SK-N-SH treated with all-trans-retinoic acid at 6 μM for 48 hours (cell line): ENCODE results near the gene RCAN1.

Source experiments
- ATAC-seq: fragments of 200-7000 bp; cut with Tn5 transposase; 3 replicates; pipeline ENCODE4 v1.9.1; 2020; ENCODE audit warnings: mild to moderate bottlenecking, moderate library complexity
- ARNTL ChIP-seq: fragments of 450-650 bp; formaldehyde crosslinking; IDR thresholded peaks from 2 replicates; pipeline ENCODE4 v1.5.0; 2020; ENCODE audit warnings: low read depth, mild to moderate bottlenecking, moderate library complexity, borderline replicate concordance
- BACH2 ChIP-seq: fragments of 250-450 bp; sonication (Bioruptor Pico); IDR thresholded peaks from 2 replicates; pipeline ENCODE4 v1.9.0; 2021; ENCODE audit warnings: mild to moderate bottlenecking, borderline replicate concordance
- CSDC2 ChIP-seq: fragments of 250-450 bp; sonication (Bioruptor Pico); IDR thresholded peaks from 2 replicates; pipeline ENCODE4 v1.5.0; 2020; ENCODE audit warnings: mild to moderate bottlenecking, moderate library complexity
- CSRNP3 ChIP-seq: fragments of 250-450 bp; sonication (Bioruptor Pico); IDR thresholded peaks from 2 replicates; pipeline ENCODE4 v1.5.1; 2021; ENCODE audit warnings: mild to moderate bottlenecking, moderate library complexity
- ESRRG ChIP-seq: fragments of 250-450 bp; sonication (Bioruptor Pico); IDR thresholded peaks from 2 replicates; pipeline ENCODE4 v1.6.1; 2021; ENCODE audit warnings: mild to moderate bottlenecking
- GLIS3 ChIP-seq: fragments of 250-450 bp; sonication (Bioruptor Pico); IDR thresholded peaks from 2 replicates; pipeline ENCODE4 v1.5.0; 2020; ENCODE audit warnings: mild to moderate bottlenecking, moderate library complexity
- ISL1 ChIP-seq: fragments of 250-450 bp; sonication (Bioruptor Pico); IDR thresholded peaks from 2 replicates; pipeline ENCODE4 v2.1.2; 2022; ENCODE audit warnings: mild to moderate bottlenecking, moderate library complexity
- OSR1 ChIP-seq: fragments of 250-450 bp; sonication (Bioruptor Pico); IDR thresholded peaks from 2 replicates; pipeline ENCODE4 v1.8.0; 2022; ENCODE audit warnings: moderate library complexity, mild to moderate bottlenecking, inconsistent platforms
- PATZ1 ChIP-seq: fragments of 250-450 bp; sonication (Bioruptor Pico); IDR thresholded peaks from 2 replicates; pipeline ENCODE4 v1.8.0; 2020; ENCODE audit warnings: mild to moderate bottlenecking, moderate library complexity, borderline replicate concordance
- POU6F1 ChIP-seq: fragments of 250-450 bp; sonication (Bioruptor Pico); IDR thresholded peaks from 2 replicates; pipeline ENCODE4 v1.8.0; 2021; ENCODE audit warnings: low read depth, mild to moderate bottlenecking, moderate library complexity, borderline replicate concordance
- PPARA ChIP-seq: fragments of 250-450 bp; sonication (Bioruptor Pico); IDR thresholded peaks from 2 replicates; pipeline ENCODE4 v1.5.0; 2020; ENCODE audit warnings: mild to moderate bottlenecking, borderline replicate concordance
- SNAI2 ChIP-seq: fragments of 250-450 bp; sonication (Bioruptor Pico); IDR thresholded peaks from 2 replicates; pipeline ENCODE4 v1.5.0; 2020; ENCODE audit warnings: mild to moderate bottlenecking, moderate library complexity
- TCF4 ChIP-seq: fragments of 250-450 bp; sonication (Bioruptor Pico); IDR thresholded peaks from 2 replicates; pipeline ENCODE4 v1.8.0; 2021; ENCODE audit warnings: mild to moderate bottlenecking, moderate library complexity, borderline replicate concordance
- TOX ChIP-seq: fragments of 250-450 bp; sonication (Bioruptor Pico); IDR thresholded peaks from 2 replicates; pipeline ENCODE4 v1.8.0; 2021; ENCODE audit warnings: mild to moderate bottlenecking, moderate library complexity, borderline replicate concordance
- ZC3H10 ChIP-seq: fragments of 250-450 bp; sonication (Bioruptor Pico); IDR thresholded peaks from 2 replicates; pipeline ENCODE4 v1.5.1; 2021; ENCODE audit warnings: mild to moderate bottlenecking, moderate library complexity
- ZFP3 ChIP-seq: fragments of 250-450 bp; sonication (Bioruptor Pico); IDR thresholded peaks from 2 replicates; pipeline ENCODE4 v1.5.0; 2020; ENCODE audit warnings: mild to moderate bottlenecking, moderate library complexity
- ZFP30 ChIP-seq: fragments of 450-650 bp; formaldehyde crosslinking; IDR thresholded peaks from 2 replicates; pipeline ENCODE4 v1.5.0; 2022; ENCODE audit warnings: mild to moderate bottlenecking, moderate library complexity
- ZNF70 ChIP-seq: fragments of 450-650 bp; formaldehyde crosslinking; IDR thresholded peaks from 2 replicates; pipeline ENCODE4 v1.5.0; 2020; ENCODE audit warnings: mild to moderate bottlenecking, moderate library complexity
- TF ChIP-seq, protein P1 (sequence below): fragments of 250-450 bp; sonication (Bioruptor Pico); IDR thresholded peaks from 2 replicates; pipeline ENCODE4 v1.5.0; 2020; ENCODE audit warnings: mild to moderate bottlenecking, moderate library complexity
- TF ChIP-seq, protein P2 (sequence below): fragments of 250-450 bp; sonication (Bioruptor Pico); IDR thresholded peaks from 2 replicates; pipeline ENCODE4 v1.5.1; 2020; ENCODE audit warnings: low read depth, mild to moderate bottlenecking, moderate library complexity

The RCAN1 gene

GRCh38 chr21:34534522-34534921 is 80.4 kb downstream of the RCAN1 start (continued):
- TF ChIP-seq CSRNP3 (CRISPR knock-in tag): no peak
- TF ChIP-seq, protein P1, sequence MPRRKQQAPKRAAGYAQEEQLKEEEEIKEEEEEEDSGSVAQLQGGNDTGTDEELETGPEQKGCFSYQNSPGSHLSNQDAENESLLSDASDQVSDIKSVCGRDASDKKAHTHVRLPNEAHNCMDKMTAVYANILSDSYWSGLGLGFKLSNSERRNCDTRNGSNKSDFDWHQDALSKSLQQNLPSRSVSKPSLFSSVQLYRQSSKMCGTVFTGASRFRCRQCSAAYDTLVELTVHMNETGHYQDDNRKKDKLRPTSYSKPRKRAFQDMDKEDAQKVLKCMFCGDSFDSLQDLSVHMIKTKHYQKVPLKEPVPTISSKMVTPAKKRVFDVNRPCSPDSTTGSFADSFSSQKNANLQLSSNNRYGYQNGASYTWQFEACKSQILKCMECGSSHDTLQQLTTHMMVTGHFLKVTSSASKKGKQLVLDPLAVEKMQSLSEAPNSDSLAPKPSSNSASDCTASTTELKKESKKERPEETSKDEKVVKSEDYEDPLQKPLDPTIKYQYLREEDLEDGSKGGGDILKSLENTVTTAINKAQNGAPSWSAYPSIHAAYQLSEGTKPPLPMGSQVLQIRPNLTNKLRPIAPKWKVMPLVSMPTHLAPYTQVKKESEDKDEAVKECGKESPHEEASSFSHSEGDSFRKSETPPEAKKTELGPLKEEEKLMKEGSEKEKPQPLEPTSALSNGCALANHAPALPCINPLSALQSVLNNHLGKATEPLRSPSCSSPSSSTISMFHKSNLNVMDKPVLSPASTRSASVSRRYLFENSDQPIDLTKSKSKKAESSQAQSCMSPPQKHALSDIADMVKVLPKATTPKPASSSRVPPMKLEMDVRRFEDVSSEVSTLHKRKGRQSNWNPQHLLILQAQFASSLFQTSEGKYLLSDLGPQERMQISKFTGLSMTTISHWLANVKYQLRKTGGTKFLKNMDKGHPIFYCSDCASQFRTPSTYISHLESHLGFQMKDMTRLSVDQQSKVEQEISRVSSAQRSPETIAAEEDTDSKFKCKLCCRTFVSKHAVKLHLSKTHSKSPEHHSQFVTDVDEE: no peak
- TF ChIP-seq SNAI2: no peak
- no peak for TF ChIP-seq ARNTL (CRISPR knock-in tag)
- no peak for TF ChIP-seq ZFP3 (CRISPR knock-in tag)

GRCh38 chr21:34533938-34534337 is 81.0 kb downstream of the RCAN1 start:
- no peak for TF ChIP-seq SNAI2
- TF ChIP-seq ESRRG (CRISPR knock-in tag): no peak
- no peak for TF ChIP-seq TCF4 (CRISPR knock-in tag)
- TF ChIP-seq, protein P2, sequence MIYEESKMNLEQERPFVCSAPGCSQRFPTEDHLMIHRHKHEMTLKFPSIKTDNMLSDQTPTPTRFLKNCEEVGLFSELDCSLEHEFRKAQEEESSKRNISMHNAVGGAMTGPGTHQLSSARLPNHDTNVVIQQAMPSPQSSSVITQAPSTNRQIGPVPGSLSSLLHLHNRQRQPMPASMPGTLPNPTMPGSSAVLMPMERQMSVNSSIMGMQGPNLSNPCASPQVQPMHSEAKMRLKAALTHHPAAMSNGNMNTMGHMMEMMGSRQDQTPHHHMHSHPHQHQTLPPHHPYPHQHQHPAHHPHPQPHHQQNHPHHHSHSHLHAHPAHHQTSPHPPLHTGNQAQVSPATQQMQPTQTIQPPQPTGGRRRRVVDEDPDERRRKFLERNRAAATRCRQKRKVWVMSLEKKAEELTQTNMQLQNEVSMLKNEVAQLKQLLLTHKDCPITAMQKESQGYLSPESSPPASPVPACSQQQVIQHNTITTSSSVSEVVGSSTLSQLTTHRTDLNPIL (CRISPR knock-in tag): no peak
- TF ChIP-seq ZNF70 (CRISPR knock-in tag): no peak
- TF ChIP-seq GLIS3 (CRISPR knock-in tag): no peak
- no peak for TF ChIP-seq PPARA (CRISPR knock-in tag)
- no peak for TF ChIP-seq OSR1 (CRISPR knock-in tag)
- no peak for TF ChIP-seq ZFP3 (CRISPR knock-in tag)
- TF ChIP-seq PATZ1: no peak
- TF ChIP-seq, protein P1: no peak
- no peak for ATAC-seq

DNA sequence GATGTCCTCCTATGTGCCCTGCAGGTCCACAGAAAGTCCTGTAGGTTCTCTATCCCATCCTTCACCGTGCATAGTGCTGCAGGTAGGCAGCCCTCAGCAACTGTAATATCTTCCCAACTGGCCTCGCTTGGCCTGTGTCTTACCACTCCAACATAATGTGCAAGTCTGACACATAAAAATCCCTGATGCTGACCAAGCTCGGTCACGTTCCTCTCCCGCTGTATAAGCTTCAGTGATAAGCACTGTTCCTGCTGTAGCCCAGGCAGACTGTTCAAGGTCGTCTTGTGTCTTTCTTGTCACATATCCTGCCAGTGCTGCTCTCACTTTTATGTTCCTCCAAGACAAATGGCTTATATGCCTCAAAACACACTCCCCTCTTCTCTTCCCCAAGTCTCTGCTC is 83.5 kb downstream of the RCAN1 start:
- ATAC-seq: no peak
- TF ChIP-seq POU6F1 (CRISPR knock-in tag): no peak
- no peak for TF ChIP-seq ZNF70 (CRISPR knock-in tag)
- no peak for TF ChIP-seq TCF4 (CRISPR knock-in tag)
- no peak for TF ChIP-seq ZC3H10 (CRISPR knock-in tag)
- TF ChIP-seq PATZ1: no peak
- no peak for TF ChIP-seq PPARA (CRISPR knock-in tag)
- TF ChIP-seq BACH2 (CRISPR knock-in tag): no peak
- TF ChIP-seq GLIS3 (CRISPR knock-in tag): no peak
- TF ChIP-seq OSR1 (CRISPR knock-in tag): no peak
- TF ChIP-seq SNAI2: no peak
- no peak for TF ChIP-seq ISL1 (CRISPR knock-in tag)
- TF ChIP-seq, protein P2 (CRISPR knock-in tag): no peak
- no peak for TF ChIP-seq CSDC2 (CRISPR knock-in tag)
- no peak for TF ChIP-seq CSRNP3 (CRISPR knock-in tag)
- no peak for TF ChIP-seq TOX (CRISPR knock-in tag)
- TF ChIP-seq ZFP30 (CRISPR knock-in tag): no peak
- no peak for TF ChIP-seq ZFP3 (CRISPR knock-in tag)
